PC-3 (cell line): ENCODE results near the gene MYBPH. TPM values are rescaled to one million over a fixed set of nuclear protein-coding genes. Genes with fewer than 3 reads are reported as not detected.

Experiments
- ATAC-seq: fragments of 200-7000 bp; cut with Tn5 transposase; 2 replicates; pipeline ENCODE4 v1.9.1; 2020; ENCODE audit warnings: mild to moderate bottlenecking, moderate library complexity
- BruUV-seq: library from RNA; stranded (reverse); fragments of 400-500 nt; replicated peaks from 2 replicates; lab custom pipeline; 2021; lab: Mats Ljungman, UMichigan
- CTCF ChIA-PET: fragments of 300-600 bp; sonication (Branson Sonifier 250); formaldehyde crosslinking; loops from one replicate; lab custom pipeline; 2022; ENCODE audit warnings: antibody characterized with exemption; lab: Charles Lee
- POLR2A ChIA-PET: fragments of 300-600 bp; sonication (Branson Sonifier 250); formaldehyde crosslinking; loops from one replicate; lab custom pipeline; 2022; ENCODE audit warnings: antibody characterized with exemption; ENCODE audit not compliant: unreplicated experiment; lab: Charles Lee
- DNase-seq: peaks from one replicate; pipeline ENCODE4 v3.0.0-alpha.2; 2015
- H2AFZ ChIP-seq: fragments of 300-600 bp; sonication (generic); 2 replicates; pipeline ENCODE4 v1.6.0; 2016; ENCODE audit warnings: antibody characterized with exemption, low read length
- H3F3A ChIP-seq: fragments of 300-600 bp; sonication (generic); one replicate; pipeline ENCODE4 v1.6.0; 2017; ENCODE audit warnings: antibody characterized with exemption, low read length, control low read depth, mild to moderate bottlenecking; ENCODE audit not compliant: unreplicated experiment
- H3K27ac ChIP-seq: fragments of 300-600 bp; sonication (generic); 2 replicates; pipeline ENCODE4 v1.5.1; 2016; ENCODE audit warnings: mild to moderate bottlenecking, low read length
- H3K27me3 ChIP-seq: fragments of 300-600 bp; sonication (generic); 2 replicates; pipeline ENCODE4 v1.6.1; 2016; ENCODE audit warnings: low read length, mixed read lengths
- H3K36me3 ChIP-seq: fragments of 300-600 bp; sonication (generic); 2 replicates; pipeline ENCODE4 v1.6.1; 2016; ENCODE audit warnings: low read depth, mixed run types, low read length, mixed read lengths
- H3K4me1 ChIP-seq: fragments of 300-600 bp; sonication (generic); 2 replicates; pipeline ENCODE4 v1.5.1; 2016; ENCODE audit warnings: low read length; ENCODE audit not compliant: insufficient read depth
- H3K4me2 ChIP-seq: fragments of 300-600 bp; sonication (generic); 2 replicates; pipeline ENCODE4 v1.6.0; 2016; ENCODE audit warnings: low read length
- H3K4me3 ChIP-seq: fragments of 300-600 bp; sonication (generic); 2 replicates; pipeline ENCODE4 v1.5.1; 2016; ENCODE audit warnings: mild to moderate bottlenecking, low read length, mixed read lengths
- H3K79me2 ChIP-seq: fragments of 300-600 bp; sonication (generic); 2 replicates; pipeline ENCODE4 v1.6.1; 2017; ENCODE audit warnings: low read length, mixed read lengths
- H3K9ac ChIP-seq: fragments of 300-600 bp; sonication (generic); 2 replicates; pipeline ENCODE4 v1.6.0; 2016; ENCODE audit warnings: mild to moderate bottlenecking, low read length
- H3K9me2 ChIP-seq: fragments of 300-600 bp; sonication (generic); replicated peaks from 2 replicates; pipeline ENCODE4 v1.6.1; 2016; ENCODE audit warnings: mixed run types, low read length, mixed read lengths
- H3K9me3 ChIP-seq: fragments of 300-600 bp; sonication (generic); 2 replicates; pipeline ENCODE4 v1.6.1; 2016; ENCODE audit warnings: low read length, mixed read lengths
- H4K20me1 ChIP-seq: fragments of 300-600 bp; sonication (generic); 2 replicates; pipeline ENCODE4 v1.6.1; 2016; ENCODE audit warnings: low read length, mixed read lengths
- EZH2 ChIP-seq: fragments of 300-600 bp; sonication (generic); IDR thresholded peaks from one replicate; pipeline ENCODE4 v1.6.1; 2017; ENCODE audit warnings: antibody characterized with exemption, mild to moderate bottlenecking, low read length; ENCODE audit not compliant: unreplicated experiment
- EZH2phosphoT487 ChIP-seq: fragments of 300-600 bp; sonication (generic); IDR thresholded peaks from 2 replicates; pipeline ENCODE4 v1.6.1; 2018; ENCODE audit warnings: mild to moderate bottlenecking, antibody characterized with exemption, low read length, borderline replicate concordance
- intact Hi-C: fragments of 100-400 bp; cut with micrococcal nuclease; formaldehyde crosslinking; loops from 2 replicates; pipeline ENCODE4 v1.9.0; 2023
- total RNA-seq: library from RNA; depleted of rRNA; stranded (reverse); fragments of >200 nt; gene quantifications from 2 replicates; pipeline ENCODE4 v1.2.3, GENCODE V29; 2014
- TF ChIP-seq, protein P1 (sequence below): fragments of 300-600 bp; sonication (generic); conservative IDR thresholded peaks from 2 replicates; pipeline ENCODE4 v1.5.1; 2017; ENCODE audit warnings: antibody characterized with exemption, low read depth, mild to moderate bottlenecking, low read length

MYBPH gene
- total RNA-seq, 1 experiment from 2014 or later, result not detected

DNA sequence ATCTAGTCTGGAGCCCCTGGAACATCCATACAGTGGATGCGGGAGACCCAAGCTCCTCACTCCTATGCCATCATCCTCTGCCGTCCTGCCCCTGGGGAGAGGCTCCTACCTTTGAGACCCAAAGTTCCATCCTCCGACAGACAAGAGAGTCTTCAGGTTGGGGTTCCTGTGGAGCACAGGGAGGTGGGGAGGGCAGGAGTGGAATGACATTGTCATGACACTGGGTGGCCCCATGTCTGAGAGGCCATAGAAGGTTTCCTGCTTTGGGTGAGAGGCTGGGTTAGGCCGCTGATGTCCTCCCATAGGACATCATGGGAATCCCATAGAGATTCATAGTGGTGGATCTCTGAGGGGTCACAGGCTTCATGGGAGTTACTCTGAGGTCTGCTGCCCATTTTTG lies 8.8 kb upstream of the MYBPH start:
- DNase-seq (no peak), ATAC-seq (no peak)
- no peaks in the 10 kb centered on the region for H3K36me3 ChIP-seq
- no peaks in the 10 kb centered on the region for H3K4me1 ChIP-seq
- no peak for TF ChIP-seq EZH2
- TF ChIP-seq, protein P1, sequence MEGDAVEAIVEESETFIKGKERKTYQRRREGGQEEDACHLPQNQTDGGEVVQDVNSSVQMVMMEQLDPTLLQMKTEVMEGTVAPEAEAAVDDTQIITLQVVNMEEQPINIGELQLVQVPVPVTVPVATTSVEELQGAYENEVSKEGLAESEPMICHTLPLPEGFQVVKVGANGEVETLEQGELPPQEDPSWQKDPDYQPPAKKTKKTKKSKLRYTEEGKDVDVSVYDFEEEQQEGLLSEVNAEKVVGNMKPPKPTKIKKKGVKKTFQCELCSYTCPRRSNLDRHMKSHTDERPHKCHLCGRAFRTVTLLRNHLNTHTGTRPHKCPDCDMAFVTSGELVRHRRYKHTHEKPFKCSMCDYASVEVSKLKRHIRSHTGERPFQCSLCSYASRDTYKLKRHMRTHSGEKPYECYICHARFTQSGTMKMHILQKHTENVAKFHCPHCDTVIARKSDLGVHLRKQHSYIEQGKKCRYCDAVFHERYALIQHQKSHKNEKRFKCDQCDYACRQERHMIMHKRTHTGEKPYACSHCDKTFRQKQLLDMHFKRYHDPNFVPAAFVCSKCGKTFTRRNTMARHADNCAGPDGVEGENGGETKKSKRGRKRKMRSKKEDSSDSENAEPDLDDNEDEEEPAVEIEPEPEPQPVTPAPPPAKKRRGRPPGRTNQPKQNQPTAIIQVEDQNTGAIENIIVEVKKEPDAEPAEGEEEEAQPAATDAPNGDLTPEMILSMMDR, result no peak
- no peak for TF ChIP-seq EZH2phosphoT487
- H3K4me3 ChIP-seq, result no peak overlapping the region
- no peaks in the 10 kb centered on the region for H3K79me2 ChIP-seq
- H3K9ac ChIP-seq, result no peak overlapping the region
- BruUV-seq, result no TSS peak
- H3K9me2 ChIP-seq, result no peaks in the 10 kb centered on the region
- intact Hi-C loops, result no loop called here
- H3K27me3 ChIP-seq, result peaks cover 14% of the 10 kb centered on the region; the same call in 1 of the 2 replicates
- ChIA-PET POLR2A (no interaction called here), CTCF (no interaction called here)
- H2AFZ ChIP-seq, result no peak overlapping the region
- no peak overlapping the region for H3K4me2 ChIP-seq
- no peaks in the 10 kb centered on the region for H3F3A ChIP-seq
- H3K9me3 ChIP-seq, result no peaks in the 10 kb centered on the region
- H3K27ac ChIP-seq, result no peak overlapping the region
- no peaks in the 10 kb centered on the region for H4K20me1 ChIP-seq

DNA sequence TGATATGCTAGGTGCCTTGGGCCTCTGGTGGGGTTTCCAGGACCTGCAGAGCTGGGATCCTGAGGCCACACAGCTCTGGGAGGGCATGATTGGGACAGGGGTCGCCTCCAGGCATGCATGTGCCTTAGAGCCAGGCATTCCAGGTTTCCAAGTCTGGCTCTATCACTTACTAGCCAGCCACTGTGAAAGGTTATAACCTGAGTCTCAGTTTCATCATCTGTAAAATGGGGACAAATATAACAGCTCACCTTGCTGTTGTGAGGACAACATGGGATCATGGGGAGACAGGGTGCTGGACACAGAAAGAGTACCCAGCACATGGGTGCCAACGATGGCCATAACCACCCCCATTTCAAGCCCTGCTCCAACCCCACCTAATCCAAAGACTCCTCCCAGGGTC lies 8.2 kb upstream of the MYBPH start:
- no peak overlapping the region for H3K9ac ChIP-seq
- intact Hi-C loops, result no loop called here
- BruUV-seq, result no TSS peak
- CTCF ChIA-PET, result no interaction called here
- no peaks in the 10 kb centered on the region for H3K36me3 ChIP-seq
- no peak overlapping the region for H3K4me3 ChIP-seq
- H3K9me2 ChIP-seq, result no peaks in the 10 kb centered on the region
- peaks cover 10% of the 10 kb centered on the region; the same call in 1 of the 2 replicates for H3K27me3 ChIP-seq
- no peaks in the 10 kb centered on the region for H4K20me1 ChIP-seq
- H3K4me1 ChIP-seq, result no peaks in the 10 kb centered on the region
- no peak for TF ChIP-seq EZH2
- TF ChIP-seq, protein P1, result no peak
- no peak for TF ChIP-seq EZH2phosphoT487
- ATAC-seq (no peak), DNase-seq (no peak)
- H3K79me2 ChIP-seq, result no peaks in the 10 kb centered on the region
- POLR2A ChIA-PET, result no interaction called here
- no peak overlapping the region for H3K4me2 ChIP-seq
- H3K9me3 ChIP-seq, result no peaks in the 10 kb centered on the region
- H2AFZ ChIP-seq, result no peak overlapping the region
- H3K27ac ChIP-seq, result no peak overlapping the region
- H3F3A ChIP-seq, result no peaks in the 10 kb centered on the region

DNA sequence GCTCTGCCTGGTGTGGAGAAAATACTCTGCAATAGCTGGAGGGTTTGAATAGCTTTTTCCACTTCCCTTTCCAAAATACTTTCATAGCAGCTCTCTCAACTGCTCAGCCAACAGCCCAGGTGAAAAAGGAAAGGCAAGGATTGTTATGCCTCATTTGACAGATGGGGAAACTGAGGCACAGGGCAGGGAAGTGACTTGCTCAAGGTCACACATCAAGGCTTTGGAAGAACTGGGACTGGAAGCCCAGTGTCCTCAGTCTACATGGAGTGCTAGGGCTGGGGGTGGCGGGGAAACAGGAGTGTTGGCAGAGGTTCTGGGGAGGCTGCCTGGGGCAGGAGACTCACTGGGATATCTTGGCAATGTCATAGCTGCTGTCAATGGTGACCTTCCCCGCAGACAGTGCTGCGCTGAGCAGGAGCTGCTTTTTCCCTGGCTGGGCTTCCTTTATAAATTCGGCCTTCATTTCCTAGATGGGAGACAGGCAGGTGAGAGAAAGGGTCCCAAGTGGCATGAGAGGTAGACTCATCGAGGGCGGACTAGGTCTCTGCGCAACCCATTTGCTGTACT lies 6.8 kb upstream of the MYBPH start:
- no peak overlapping the region for H2AFZ ChIP-seq
- peaks cover 6% of the 10 kb centered on the region for H3K4me1 ChIP-seq
- POLR2A ChIA-PET, result no interaction called here
- H4K20me1 ChIP-seq, result no peaks in the 10 kb centered on the region
- no TSS peak for BruUV-seq
- no peak overlapping the region for H3K9ac ChIP-seq
- H3K36me3 ChIP-seq, result no peaks in the 10 kb centered on the region
- H3K27ac ChIP-seq, result no peak overlapping the region
- no peaks in the 10 kb centered on the region for H3K79me2 ChIP-seq
- H3F3A ChIP-seq, result no peaks in the 10 kb centered on the region
- CTCF ChIA-PET, result interaction anchor here (0.7 kb wide), 1 partner anchor 141 kb away, joined by 4 read pairs; no protein-coding TSS in a partner anchor
- no peaks in the 10 kb centered on the region for H3K9me3 ChIP-seq
- intact Hi-C loops, result no loop called here
- no peaks in the 10 kb centered on the region for H3K27me3 ChIP-seq
- TF ChIP-seq, protein P1, result no peak
- TF ChIP-seq EZH2, result no peak
- no peak for TF ChIP-seq EZH2phosphoT487
- ATAC-seq (no peak), DNase-seq (no peak)
- H3K9me2 ChIP-seq, result no peaks in the 10 kb centered on the region
- no peak overlapping the region for H3K4me3 ChIP-seq
- H3K4me2 ChIP-seq, result no peak overlapping the region
